ENCODE results near the gene CCDC28A. TPM values are rescaled to one million over a fixed set of nuclear protein-coding genes. Genes with fewer than 3 reads are reported as not detected.
A peak's percentile ranks its signal among the peaks of the same experiment; 100 is the strongest.

Gene CCDC28A
- total and polyA plus RNA-seq, 2 of the 4 experiments (the other 2 are of a cell fraction) = 6.8 to 8.0 TPM

GRCh38 chr6:138815797-138816528 lies 42.4 kb downstream of the CCDC28A start:
- Histone ChIP-seq H3K36me3 (ENCODE audit: control insufficient read depth, insufficient read depth, low read length) (no peaks in the 10 kb centered on the region), H3K9ac (ENCODE audit: low read depth, low read length) (no peak overlapping the region), H3K27me3 (ENCODE audit: control insufficient read depth, insufficient read depth, low read length) (no peaks in the 10 kb centered on the region), H3K9me1 (ENCODE audit: insufficient read depth, low read length) (peaks cover 8% of the 10 kb centered on the region; the same call in 1 of the 2 replicates), H3K56ac (ENCODE audit: extremely low read depth, insufficient read depth, low read length) (no peak overlapping the region), H4K8ac (ENCODE audit: low read depth in 2 of 2, low read length in 2 of 2) (no peak overlapping the region), H3K9me3 (ENCODE audit: control insufficient read depth, insufficient read depth, low read length) (no peaks in the 10 kb centered on the region), H3K4ac (ENCODE audit: low read depth, low read length) (no peak overlapping the region), H4K5ac (ENCODE audit: low read depth, low read length) (no peak overlapping the region), H4K20me1 (ENCODE audit: insufficient read depth, low read length) (no peaks in the 10 kb centered on the region), H3K27ac (ENCODE audit: insufficient read depth, low read length) (no peak overlapping the region), H2AFZ (replicated peaks; ENCODE audit: low read length, poor library complexity) (no peak overlapping the region), H2BK15ac (ENCODE audit: low read depth, low read length) (no peak overlapping the region), H3K79me1 (ENCODE audit: low read depth in 1 of 2, low read length in 2 of 2) (no peaks in the 10 kb centered on the region), H2AK5ac (ENCODE audit: low read depth, low read length) (no peak overlapping the region), H4K91ac (ENCODE audit: insufficient read depth, low read depth, low read length) (no peak overlapping the region), H3K4me1 (ENCODE audit: control insufficient read depth, insufficient read depth, low read length) (peaks cover 4% of the 10 kb centered on the region), H3K4me2 (ENCODE audit: low read depth, low read length) (no peak overlapping the region), H2BK20ac (ENCODE audit: low read depth, low read length) (no peak overlapping the region), H3K4me3 (ENCODE audit: insufficient read depth, low read depth, low read length) (no peak overlapping the region), H2BK120ac (ENCODE audit: low read depth, low read length) (no peak overlapping the region), H3K14ac (replicated peaks; ENCODE audit: low read depth, low read length) (no peak overlapping the region), H3K18ac (ENCODE audit: low read depth, low read length) (no peak overlapping the region), H2AK9ac (replicated peaks; ENCODE audit: low read depth, low read length, poor library complexity) (no peak overlapping the region), H3K23ac (ENCODE audit: low read depth, low read length) (no peak overlapping the region), H2BK5ac (ENCODE audit: low read depth, low read length, poor library complexity, severe bottlenecking) (no peak overlapping the region)
- WGBS, 2 experiments (ENCODE audit: extremely low coverage in 2 of 2, insufficient read length in 1 of 2) = no CpG with 5 or more reads among the region's 4 CpGs
- intact Hi-C loops (cut with micrococcal nuclease) (loop anchor here (1.0 kb wide), 3 partner anchors 172 to 548 kb away; partner anchors contain the start of gene REPS1), in situ Hi-C loops (cut with MboI; ENCODE audit: low sequenced_read_pairs) (loop anchor here (5.0 kb wide), 2 partner anchors 171 to 551 kb away; partner anchors contain the start of gene REPS1), dilution Hi-C loops (cut with HindIII; ENCODE audit: low sequenced_read_pairs, unreplicated experiment) (no loop called here)
- peak; percentile 94 for ATAC-seq (ENCODE audit: low read depth)
- TF ChIP-seq CTCF (conservative IDR thresholded peaks at IDR 0.05; ENCODE audit: low read depth, low read length) (peak; percentile 86), SMC3 (IDR thresholded peaks at IDR 0.05; ENCODE audit: low read depth, low read length) (peak; percentile 85), MXI1 (IDR thresholded peaks at IDR 0.05; ENCODE audit: borderline replicate concordance, low read depth, low read length) (no peak), RAD21 (IDR thresholded peaks at IDR 0.05; ENCODE audit: low read length) (peak; percentile 81)
- POLR2A ChIA-PET (ENCODE audit: unreplicated experiment) = no interaction called here
- no TSS peak for BruUV-seq (replicated peaks)
- DNase-seq = peak; percentile 79
- CTCF ChIA-PET = interaction anchor here (0.7 to 1.2 kb wide), 4 partner anchors 21 to 247 kb away, joined by 3 to 7 read pairs (median 3); no protein-coding TSS in a partner anchor
